HCT116 (cell line): ENCODE results near the gene RAB42. TPM values are rescaled to one million over a fixed set of nuclear protein-coding genes. Genes with fewer than 3 reads are reported as not detected.

Source experiments
- ATAC-seq: fragments of 200-7000 bp; cut with Tn5 transposase; 2 replicates; pipeline ENCODE4 v1.9.1; 2020; ENCODE audit warnings: mild to moderate bottlenecking, moderate library complexity
- BruUV-seq: library from RNA; stranded (reverse); fragments of 400-500 nt; replicated peaks from 2 replicates; lab custom pipeline; 2021; lab: Mats Ljungman, UMichigan
- CTCF ChIA-PET: fragments of 300-600 bp; sonication (Branson Sonifier 250); formaldehyde crosslinking; loops from one replicate; lab custom pipeline; 2021; ENCODE audit warnings: antibody characterized with exemption; lab: Charles Lee
- POLR2A ChIA-PET: fragments of 300-600, 350-600 bp; sonication (Branson Sonifier 250); formaldehyde crosslinking; loops from one replicate; lab custom pipeline; 2021; ENCODE audit warnings: antibody characterized with exemption; lab: Charles Lee
- RAD21 ChIA-PET, 2 experiments: fragments of 300-600 bp; sonication (Branson Sonifier 250); formaldehyde crosslinking; loops; one replicate each; lab custom pipeline; 2023; ENCODE audit warnings: low total read pairs in 2 of 2; ENCODE audit not compliant: uncharacterized antibody in 2 of 2, unreplicated experiment in 2 of 2, low non-redundant PET in 1 of 2; lab: Charles Lee
- DNase-seq: peaks from one replicate; pipeline ENCODE4 v3.0.0-alpha.2; 2010; ENCODE audit warnings: low read depth, low spot score
- H2AFZ ChIP-seq: fragments of 200-600 bp; shearing (Covaris generic), sonication (generic); 2 replicates; pipeline ENCODE4 v1.6.1; 2017; ENCODE audit warnings: low read depth, mixed run types, mixed read lengths, antibody characterized with exemption, low read length; ENCODE audit not compliant: poor library complexity, severe bottlenecking
- H3K27ac ChIP-seq: 2 replicates; pipeline ENCODE4 v1.5.1; 2012; ENCODE audit warnings: low read depth, low read length
- H3K27me3 ChIP-seq: fragments of 200-600 bp; sonication (generic); 2 replicates; pipeline ENCODE4 v1.6.1; 2016; ENCODE audit warnings: mixed run types, low read length, mixed read lengths; ENCODE audit not compliant: insufficient read depth
- H3K36me3 ChIP-seq, 2 experiments: fragments of 200-500 bp in 1 of 2; fragments of 200-600 bp in 1 of 2; sonication (Bioruptor generic) in 1 of 2; sonication (generic) in 1 of 2; 2 replicates each; pipeline versions ENCODE4 v1.5.1 to v1.6.1; 2014 to 2016; ENCODE audit warnings: low read length in 2 of 2, inconsistent platforms in 1 of 2, mixed read lengths in 1 of 2, mixed run types in 1 of 2; ENCODE audit not compliant: insufficient read depth in 2 of 2, control insufficient read depth in 1 of 2
- H3K4me1 ChIP-seq, 2 experiments: fragments of 200-600 bp in 1 of 2; sonication (generic) in 1 of 2; 2 replicates each; pipeline versions ENCODE4 v1.5.1 to v1.6.1; 2012 to 2017; ENCODE audit warnings: low read length in 2 of 2, inconsistent platforms in 1 of 2, mild to moderate bottlenecking in 1 of 2, mixed read lengths in 1 of 2, mixed run types in 1 of 2, moderate library complexity in 1 of 2; ENCODE audit not compliant: insufficient read depth in 2 of 2, control insufficient read depth in 1 of 2
- H3K4me2 ChIP-seq: fragments of 200-600 bp; sonication (generic); 2 replicates; pipeline ENCODE4 v1.6.1; 2017; ENCODE audit warnings: mixed run types, low read length, mixed read lengths
- H3K4me3 ChIP-seq, 2 experiments: fragments of 200-600 bp in 1 of 2; sonication (generic) in 1 of 2; replicated peaks in 1 of 2; 2 replicates each; pipeline ENCODE4 v1.5.1; 2011 to 2016; ENCODE audit warnings: low read length in 2 of 2, control low read depth in 1 of 2, low read depth in 1 of 2, mild to moderate bottlenecking in 1 of 2, mixed read lengths in 1 of 2, mixed run types in 1 of 2
- H3K79me2 ChIP-seq: fragments of 200-600 bp; sonication (generic); 2 replicates; pipeline ENCODE4 v1.6.1; 2017; ENCODE audit warnings: mild to moderate bottlenecking, mixed run types, low read length, moderate library complexity, mixed read lengths; ENCODE audit not compliant: insufficient read depth
- H3K9ac ChIP-seq: fragments of 200-600 bp; sonication (generic); 2 replicates; pipeline ENCODE4 v1.6.1; 2016; ENCODE audit warnings: low read length, mixed read lengths
- H3K9me2 ChIP-seq: fragments of 200-600 bp; sonication (generic), shearing (Covaris generic); 2 replicates; pipeline ENCODE4 v1.6.1; 2017; ENCODE audit warnings: mixed run types, mild to moderate bottlenecking, moderate library complexity; ENCODE audit not compliant: insufficient read depth
- H3K9me3 ChIP-seq, 2 experiments: fragments of 200-500 bp in 1 of 2; fragments of 200-600 bp in 1 of 2; sonication (Bioruptor generic) in 1 of 2; sonication (generic) in 1 of 2; 2 replicates each; pipeline ENCODE4 v1.6.1; 2014 to 2017; ENCODE audit warnings: low read length in 2 of 2, mixed read lengths in 2 of 2, inconsistent platforms in 1 of 2, low read depth in 1 of 2, mild to moderate bottlenecking in 1 of 2, mixed run types in 1 of 2, moderate library complexity in 1 of 2; ENCODE audit not compliant: control insufficient read depth in 1 of 2, insufficient read depth in 1 of 2
- H4K20me1 ChIP-seq: fragments of 200-600 bp; sonication (generic), shearing (Covaris generic); 2 replicates; pipeline ENCODE4 v1.6.1; 2017; ENCODE audit warnings: mixed run types, mild to moderate bottlenecking, moderate library complexity; ENCODE audit not compliant: insufficient read depth
- FOSL1 ChIP-seq: IDR thresholded peaks from 2 replicates; pipeline ENCODE4 v1.6.1; 2012; ENCODE audit warnings: low read depth
- RAD21 ChIP-seq: IDR thresholded peaks from 2 replicates; pipeline ENCODE4 v1.6.1; 2012; ENCODE audit warnings: low read depth, mild to moderate bottlenecking
- ZNF274 ChIP-seq: fragments of 200-500 bp; sonication (Bioruptor generic); IDR thresholded peaks from 2 replicates; pipeline ENCODE4 v1.6.1; 2014; ENCODE audit warnings: mild to moderate bottlenecking, low read depth, low read length, inconsistent platforms
- intact Hi-C: fragments of 100-400 bp; cut with micrococcal nuclease; formaldehyde crosslinking; loops from 2 replicates; pipeline ENCODE4 v1.10.0; 2022
- total RNA-seq: library from RNA; stranded (reverse); gene quantifications from one replicate; pipeline ENCODE4 v1.2.1, GENCODE V29; 2021; ENCODE audit not compliant: unreplicated experiment
- TF ChIP-seq, protein P1 (sequence below), 3 experiments: fragments of 200-600 bp in 1 of 3; sonication (generic) in 1 of 3; IDR thresholded peaks in 2 of 3; conservative IDR thresholded peaks in 1 of 3; 2 replicates each; pipeline ENCODE4 v1.5.1; 2012 to 2017; ENCODE audit warnings: low read depth in 2 of 3, low read length in 2 of 3, antibody characterized with exemption in 1 of 3, borderline replicate concordance in 1 of 3, control low read depth in 1 of 3, mild to moderate bottlenecking in 1 of 3, mixed read lengths in 1 of 3, mixed run types in 1 of 3, moderate library complexity in 1 of 3; ENCODE audit not compliant: insufficient read depth in 1 of 3
- TF ChIP-seq, protein P2 (sequence below): IDR thresholded peaks from 2 replicates; pipeline ENCODE4 v1.6.1; 2011; ENCODE audit warnings: mild to moderate bottlenecking, low read length, moderate library complexity; ENCODE audit not compliant: insufficient replicate concordance; ENCODE audit errors: extremely low read depth

Gene RAB42
- total RNA-seq, 1 experiment from 2014 or later, result not detected

GRCh38 chr1:28564310-28564709, 27.8 kb upstream of the RAB42 start:
- CTCF ChIA-PET, result no interaction called here
- POLR2A ChIA-PET, result interaction anchor here (1.3 to 1.5 kb wide), 3 partner anchors 13 to 17 kb away, joined by 3 to 5 read pairs (median 4); no protein-coding TSS in a partner anchor
- no peak for ATAC-seq

More at GRCh38 chr1:28564310-28564709, 27.8 kb upstream of the RAB42 start:
- H3K9me3 ChIP-seq, result no peaks in the 10 kb centered on the region
- no peaks in the 10 kb centered on the region for H3K27me3 ChIP-seq
- no peak for TF ChIP-seq FOSL1
- TF ChIP-seq RAD21, result no peak
- TF ChIP-seq, protein P1, sequence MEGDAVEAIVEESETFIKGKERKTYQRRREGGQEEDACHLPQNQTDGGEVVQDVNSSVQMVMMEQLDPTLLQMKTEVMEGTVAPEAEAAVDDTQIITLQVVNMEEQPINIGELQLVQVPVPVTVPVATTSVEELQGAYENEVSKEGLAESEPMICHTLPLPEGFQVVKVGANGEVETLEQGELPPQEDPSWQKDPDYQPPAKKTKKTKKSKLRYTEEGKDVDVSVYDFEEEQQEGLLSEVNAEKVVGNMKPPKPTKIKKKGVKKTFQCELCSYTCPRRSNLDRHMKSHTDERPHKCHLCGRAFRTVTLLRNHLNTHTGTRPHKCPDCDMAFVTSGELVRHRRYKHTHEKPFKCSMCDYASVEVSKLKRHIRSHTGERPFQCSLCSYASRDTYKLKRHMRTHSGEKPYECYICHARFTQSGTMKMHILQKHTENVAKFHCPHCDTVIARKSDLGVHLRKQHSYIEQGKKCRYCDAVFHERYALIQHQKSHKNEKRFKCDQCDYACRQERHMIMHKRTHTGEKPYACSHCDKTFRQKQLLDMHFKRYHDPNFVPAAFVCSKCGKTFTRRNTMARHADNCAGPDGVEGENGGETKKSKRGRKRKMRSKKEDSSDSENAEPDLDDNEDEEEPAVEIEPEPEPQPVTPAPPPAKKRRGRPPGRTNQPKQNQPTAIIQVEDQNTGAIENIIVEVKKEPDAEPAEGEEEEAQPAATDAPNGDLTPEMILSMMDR (IDR thresholded peaks at IDR 0.05 in 2 of 3, conservative IDR thresholded peaks at IDR 0.05 in 1 of 3; ENCODE audit: borderline replicate concordance in 1 of 3, insufficient read depth in 1 of 3, low read depth in 2 of 3, low read length in 2 of 3), result no peak
- no peak for TF ChIP-seq ZNF274
- TF ChIP-seq, protein P2, sequence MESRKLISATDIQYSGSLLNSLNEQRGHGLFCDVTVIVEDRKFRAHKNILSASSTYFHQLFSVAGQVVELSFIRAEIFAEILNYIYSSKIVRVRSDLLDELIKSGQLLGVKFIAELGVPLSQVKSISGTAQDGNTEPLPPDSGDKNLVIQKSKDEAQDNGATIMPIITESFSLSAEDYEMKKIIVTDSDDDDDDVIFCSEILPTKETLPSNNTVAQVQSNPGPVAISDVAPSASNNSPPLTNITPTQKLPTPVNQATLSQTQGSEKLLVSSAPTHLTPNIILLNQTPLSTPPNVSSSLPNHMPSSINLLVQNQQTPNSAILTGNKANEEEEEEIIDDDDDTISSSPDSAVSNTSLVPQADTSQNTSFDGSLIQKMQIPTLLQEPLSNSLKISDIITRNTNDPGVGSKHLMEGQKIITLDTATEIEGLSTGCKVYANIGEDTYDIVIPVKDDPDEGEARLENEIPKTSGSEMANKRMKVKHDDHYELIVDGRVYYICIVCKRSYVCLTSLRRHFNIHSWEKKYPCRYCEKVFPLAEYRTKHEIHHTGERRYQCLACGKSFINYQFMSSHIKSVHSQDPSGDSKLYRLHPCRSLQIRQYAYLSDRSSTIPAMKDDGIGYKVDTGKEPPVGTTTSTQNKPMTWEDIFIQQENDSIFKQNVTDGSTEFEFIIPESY, result no peak
- 0 out of 2 replicates have a peak, but pooled peaks cover 4% of the 10 kb centered on the region for H3K79me2 ChIP-seq
- no peak overlapping the region for H2AFZ ChIP-seq
- H4K20me1 ChIP-seq, result no peaks in the 10 kb centered on the region
- no peaks in the 10 kb centered on the region for H3K9me2 ChIP-seq
- RAD21 ChIA-PET, result no interaction called here
- H3K4me2 ChIP-seq, result no peak overlapping the region
- no TSS peak for BruUV-seq
- intact Hi-C loops, result no loop called here
- no peak overlapping the region for H3K9ac ChIP-seq
- DNase-seq, result no peak
- H3K4me1 ChIP-seq, result no peaks in the 10 kb centered on the region
- H3K36me3 ChIP-seq, result peaks cover 26 to 47% of the 10 kb centered on the region in 2 experiments
- no peak overlapping the region for H3K27ac ChIP-seq
- H3K4me3 ChIP-seq, result no peak overlapping the region
